ENCODE measurements around the gene CCDC175. TPM values are rescaled to one million over a fixed set of nuclear protein-coding genes. Genes with fewer than 3 reads are reported as not detected.

CCDC175 gene
- total RNA-seq, 1 donor from 2014 or later, result not detected

- peaks cover 14% of the 10 kb centered on the region for H3K4me1 Mint-ChIP-seq
- ATAC-seq (ENCODE audit: low read depth) (peak; percentile 72), DNase-seq (no peak)
- no peaks in the 10 kb centered on the region for H3K36me3 Mint-ChIP-seq (ENCODE audit: low read depth)
- intact Hi-C loops (cut with micrococcal nuclease), result loop anchor here (1.0 to 10.0 kb wide), 4 partner anchors 19 to 1189 kb away; partner anchors contain the start of genes DAAM1, DACT1, JKAMP and L3HYPDH
- no peaks in the 10 kb centered on the region for H3K9me3 Mint-ChIP-seq
- H3K27me3 Mint-ChIP-seq, result no peaks in the 10 kb centered on the region
- H3K27ac Mint-ChIP-seq, result peak within 1 kb of the TSS; percentile 64
- CTCF ChIA-PET, result interaction anchor here (2.4 kb wide), 1 partner anchor 19 kb away, joined by 9 read pairs; the partner anchor contains the start of genes JKAMP and L3HYPDH
- POLR2A ChIA-PET, result interaction anchor here (1.4 to 2.3 kb wide), 3 partner anchors 11 to 277 kb away, joined by 4 to 13 read pairs (median 5); partner anchors contain the start of genes DAAM1, JKAMP and L3HYPDH
- peak within 1 kb of the TSS; percentile 86 for H3K4me3 Mint-ChIP-seq
- TF ChIP-seq CTCF (IDR thresholded peaks at IDR 0.05), result no peak
Measured at GRCh38 chr14:59465316-59466135, 111.1 kb downstream of the CCDC175 start, which contains the start of gene GPR135. Gene GPR135, minus strand, starts transcription at chr14:59465380. Its CDS starts 154 bp downstream, at chr14:59465226.

- Mint-ChIP-seq H3K9me3 (no peaks in the 10 kb centered on the region), H3K27ac (peak overlapping the region; percentile 48), H3K4me1 (peaks cover 14% of the 10 kb centered on the region), H3K4me3 (peak overlapping the region; percentile 86), H3K36me3 (ENCODE audit: low read depth) (no peaks in the 10 kb centered on the region), H3K27me3 (no peaks in the 10 kb centered on the region)
- intact Hi-C loops (cut with micrococcal nuclease), result loop anchor here (1.0 to 10.0 kb wide), 5 partner anchors 20 to 1190 kb away; partner anchors contain the start of genes DAAM1, DACT1, JKAMP and KIAA0586
- ATAC-seq (ENCODE audit: low read depth) (peak; percentile 68), DNase-seq (peak; percentile 64)
- ChIA-PET POLR2A (interaction anchor here (1.4 to 2.3 kb wide), 3 partner anchors 12 to 276 kb away, joined by 4 to 13 read pairs (median 5); partner anchors contain the start of genes DAAM1, JKAMP and L3HYPDH), CTCF (interaction anchor here (2.4 kb wide), 1 partner anchor 19 kb away, joined by 9 read pairs; the partner anchor contains the start of genes JKAMP and L3HYPDH)
- no peak for TF ChIP-seq CTCF (IDR thresholded peaks at IDR 0.05)
Measured at GRCh38 chr14:59464486-59465315, 111.9 kb downstream of the CCDC175 start.

GRCh38 chr14:59463787-59464485 is 112.7 kb downstream of the CCDC175 start:
- no peak for TF ChIP-seq CTCF (IDR thresholded peaks at IDR 0.05)
- Mint-ChIP-seq H3K4me3 (peak overlapping the region; percentile 86), H3K27ac (no peak overlapping the region), H3K4me1 (peaks cover 14% of the 10 kb centered on the region), H3K27me3 (no peaks in the 10 kb centered on the region), H3K36me3 (ENCODE audit: low read depth) (no peaks in the 10 kb centered on the region), H3K9me3 (no peaks in the 10 kb centered on the region)
- intact Hi-C loops (cut with micrococcal nuclease), result loop anchor here (1.0 to 10.0 kb wide), 2 partner anchors 1037 to 1191 kb away; partner anchors contain the start of genes KIAA0586 and TIMM9
- DNase-seq, result peak; percentile 35
- ChIA-PET POLR2A (interaction anchor here (1.9 to 2.3 kb wide), 2 partner anchors 13 to 20 kb away, joined by 5 to 13 read pairs; partner anchors contain the start of genes JKAMP and L3HYPDH), CTCF (interaction anchor here (2.4 to 2.5 kb wide), 2 partner anchors 20 kb away, joined by 8 to 9 read pairs; partner anchors contain the start of genes JKAMP and L3HYPDH)
- peak; percentile 4 for ATAC-seq (ENCODE audit: low read depth)

GRCh38 chr14:59461891-59462290 is 114.7 kb downstream of the CCDC175 start:
- peaks cover 14% of the 10 kb centered on the region for H3K4me1 Mint-ChIP-seq
- intact Hi-C loops (cut with micrococcal nuclease), result loop anchor here (10.0 kb wide), 1 partner anchor 1193 kb away; no protein-coding TSS in a partner anchor
- POLR2A ChIA-PET, result no interaction called here
- no peak overlapping the region for H3K27ac Mint-ChIP-seq
- DNase-seq (no peak), ATAC-seq (ENCODE audit: low read depth) (no peak)
- peaks cover 4% of the 10 kb centered on the region for H3K9me3 Mint-ChIP-seq
- H3K36me3 Mint-ChIP-seq (ENCODE audit: low read depth), result peaks cover 8% of the 10 kb centered on the region
- no peaks in the 10 kb centered on the region for H3K27me3 Mint-ChIP-seq
- H3K4me3 Mint-ChIP-seq, result no peak overlapping the region
- TF ChIP-seq CTCF (IDR thresholded peaks at IDR 0.05), result no peak
- CTCF ChIA-PET, result interaction anchor here (2.5 kb wide), 1 partner anchor 22 kb away, joined by 8 read pairs; the partner anchor contains the start of genes JKAMP and L3HYPDH

All from activated B cell treated with CpG ODN at 0.5 μM for 24 hours (primary cell).